Germinal center (tissue), 1 donor: Measurements from ENCODE around the gene NSD1.

Source experiments
- DNase-seq: peaks from one replicate; pipeline ENCODE4 v3.0.0; 2012; ENCODE audit warnings: mixed read lengths, low spot score

NSD1 gene

DNA sequence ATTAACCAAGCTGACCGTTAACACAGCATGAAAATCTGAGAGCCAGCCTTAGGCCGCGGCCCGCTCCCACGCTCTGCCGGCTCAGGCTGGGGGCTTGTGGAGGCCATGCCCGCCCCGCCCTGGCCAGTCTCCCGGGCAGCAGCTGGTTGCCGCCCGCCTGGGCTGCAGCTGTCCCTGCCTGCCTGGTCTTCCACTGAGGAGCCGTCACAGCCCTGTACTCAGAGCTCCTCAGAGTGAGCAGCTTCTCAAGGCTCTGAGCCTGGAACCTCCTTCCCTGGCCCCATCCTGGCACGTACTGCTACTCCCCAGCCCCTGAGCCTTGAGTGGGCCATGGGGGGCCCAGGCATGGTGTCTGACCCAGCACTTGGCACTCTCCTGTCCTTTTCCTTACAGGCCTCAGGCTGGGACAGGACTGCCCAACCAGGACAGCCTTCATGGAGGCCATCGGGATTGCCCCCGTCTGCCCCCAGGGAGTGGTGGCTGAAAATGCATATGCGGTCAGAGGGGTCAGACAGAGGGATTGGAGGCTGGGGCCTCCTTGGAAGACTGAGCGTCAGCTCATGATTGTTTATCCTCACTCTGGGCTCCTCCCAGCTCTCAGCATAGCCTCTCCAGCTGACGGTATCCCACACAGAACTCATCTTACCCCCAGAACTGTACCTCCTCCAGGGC, 35.0 kb upstream of the NSD1 start:
- DNase-seq = no peak

DNA sequence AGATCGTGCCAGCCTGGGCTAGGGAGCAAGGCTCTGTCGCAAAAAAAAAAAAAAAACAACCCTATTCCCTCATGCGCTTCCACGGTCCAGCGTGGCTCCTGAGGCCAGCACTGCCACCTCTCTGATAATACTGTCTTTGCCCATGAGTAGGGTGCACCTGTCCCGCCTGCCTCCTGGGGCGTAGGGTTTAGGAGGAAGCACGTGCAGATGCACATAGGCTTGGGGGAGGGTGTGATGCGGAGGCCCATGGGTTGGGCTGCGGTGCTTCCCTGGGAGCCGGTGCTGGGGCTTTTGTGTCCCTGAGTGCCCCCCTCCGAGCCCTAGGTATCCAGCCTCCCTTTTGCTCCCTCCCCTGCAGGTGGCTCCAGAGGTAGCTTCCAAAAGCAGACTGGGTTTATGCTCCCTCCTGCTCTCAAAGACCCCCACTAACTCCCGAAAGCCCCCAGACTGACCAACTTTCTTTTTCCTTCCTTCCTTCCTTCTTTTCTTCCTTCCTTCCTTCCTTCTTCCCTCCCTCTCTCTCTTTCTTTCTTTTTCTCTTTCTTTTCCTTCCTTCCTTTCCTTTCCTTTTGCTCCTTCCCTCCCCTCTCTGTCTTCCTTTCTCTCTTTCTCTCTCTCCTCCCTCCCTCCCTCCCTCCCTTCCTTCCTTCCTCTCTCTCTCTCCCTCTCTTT, 34.0 kb upstream of the NSD1 start:
- no peak for DNase-seq

DNA sequence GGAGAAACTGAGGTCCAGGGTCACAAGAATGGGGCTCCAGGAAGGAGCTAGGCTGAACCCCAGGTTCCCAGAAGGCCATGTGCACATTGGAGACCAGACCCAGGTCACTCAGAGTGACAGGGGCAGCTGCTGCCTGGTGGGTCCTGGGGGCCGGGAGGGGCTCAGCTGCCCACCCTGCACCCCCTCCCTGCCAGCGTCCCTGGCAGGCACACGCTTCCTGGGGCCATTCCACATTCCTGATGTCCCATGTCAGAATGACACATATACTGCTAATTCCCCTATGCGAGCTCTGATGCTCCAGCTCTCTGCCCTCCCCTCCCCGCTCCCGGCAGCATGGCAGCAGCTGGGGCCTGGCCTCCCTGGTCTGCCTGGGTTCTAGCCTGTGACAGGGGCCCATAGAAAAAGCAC, 32.9 kb upstream of the NSD1 start:
- DNase-seq = no peak

DNA sequence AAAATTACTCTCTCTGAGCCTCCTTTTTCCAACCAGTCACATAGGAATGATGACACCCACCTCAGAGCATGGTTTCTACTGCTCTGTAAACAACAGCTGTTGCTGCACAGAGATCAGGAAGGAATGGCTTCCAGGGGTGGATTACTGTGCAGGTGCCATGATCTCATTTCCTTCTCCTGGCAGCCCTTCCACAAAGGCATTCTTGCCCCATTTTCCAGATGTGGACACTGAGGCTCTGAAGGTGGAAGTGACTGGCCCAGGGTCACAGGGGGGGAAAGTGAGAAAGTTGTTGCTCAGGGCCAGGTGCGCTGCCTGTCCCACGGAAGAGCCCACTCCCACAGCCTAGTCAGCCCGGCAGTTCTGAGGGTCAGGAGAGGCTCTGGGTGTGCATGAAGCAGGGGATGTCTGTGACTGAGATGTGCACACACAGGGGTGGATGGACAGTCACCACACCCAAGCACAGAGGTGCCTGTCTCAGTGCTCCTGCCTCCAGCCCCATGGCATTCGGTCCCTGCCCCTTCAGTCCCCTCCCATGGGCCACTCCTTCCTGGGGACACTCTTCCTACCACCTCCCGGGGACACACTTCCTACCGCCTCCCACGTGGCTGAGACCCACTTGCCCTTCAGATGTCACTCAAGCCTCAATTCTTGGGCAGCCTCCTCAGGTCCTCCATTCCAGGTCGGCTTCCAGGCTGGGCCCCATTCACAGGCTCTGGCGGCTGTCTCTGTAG, 29.9 kb upstream of the NSD1 start:
- DNase-seq = no peak

DNA sequence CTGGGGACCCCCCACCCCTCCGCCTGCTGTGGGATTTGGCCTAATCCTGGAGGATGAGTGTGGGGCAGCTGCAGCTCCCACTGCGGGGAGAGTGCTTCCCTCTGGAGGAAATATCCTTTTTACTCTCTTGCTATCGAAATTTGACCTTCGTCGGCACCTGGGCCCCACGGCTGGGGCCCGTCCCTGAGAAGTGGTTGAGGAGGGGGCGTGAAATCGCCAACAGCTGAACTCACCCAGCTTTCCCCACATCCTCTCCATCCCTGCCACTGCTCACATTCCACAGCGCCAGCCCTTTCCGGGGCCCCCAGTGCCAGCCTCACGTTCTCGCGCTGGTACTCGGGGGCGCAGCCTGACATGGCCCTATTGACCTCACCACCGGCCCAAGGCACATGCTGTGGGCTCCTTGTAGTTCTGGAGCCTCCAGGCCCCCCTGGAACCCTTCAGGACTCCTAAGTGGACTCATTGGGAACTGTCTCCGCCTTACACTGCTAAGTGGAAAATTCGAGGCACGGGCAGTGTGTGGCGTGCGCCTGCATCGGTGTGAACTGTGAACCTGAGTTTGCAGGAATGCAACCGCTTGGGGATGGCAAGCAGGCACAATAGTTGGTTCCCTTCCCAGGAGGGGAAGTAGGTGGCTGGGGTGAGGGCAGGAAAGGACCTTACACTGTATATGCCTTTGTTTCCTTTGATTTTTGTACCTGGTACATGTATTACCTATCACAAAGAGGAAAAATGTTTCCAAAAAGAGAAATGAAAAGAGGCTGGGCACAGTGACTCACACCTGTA, 27.7 kb upstream of the NSD1 start:
- no peak for DNase-seq

DNA sequence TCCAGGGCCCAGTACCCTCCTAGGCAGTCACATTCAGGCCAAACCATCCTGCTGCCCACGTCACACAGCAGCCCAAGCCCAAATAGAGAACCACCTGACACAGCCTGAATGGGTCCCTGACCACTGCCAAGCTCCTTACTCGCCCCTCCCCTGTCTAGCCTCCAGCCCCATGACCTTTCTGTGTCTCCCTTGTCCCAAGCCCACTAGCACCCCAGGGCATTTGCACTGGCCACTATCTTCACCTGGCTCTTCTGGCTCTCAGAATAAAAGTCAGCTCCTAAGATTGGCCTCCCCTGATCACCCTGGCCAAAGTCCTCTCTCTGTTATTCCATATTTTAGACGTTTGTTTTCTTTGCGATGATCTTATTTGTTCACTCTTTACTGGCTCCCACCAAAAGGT, 26.4 kb upstream of the NSD1 start:
- no peak for DNase-seq

DNA sequence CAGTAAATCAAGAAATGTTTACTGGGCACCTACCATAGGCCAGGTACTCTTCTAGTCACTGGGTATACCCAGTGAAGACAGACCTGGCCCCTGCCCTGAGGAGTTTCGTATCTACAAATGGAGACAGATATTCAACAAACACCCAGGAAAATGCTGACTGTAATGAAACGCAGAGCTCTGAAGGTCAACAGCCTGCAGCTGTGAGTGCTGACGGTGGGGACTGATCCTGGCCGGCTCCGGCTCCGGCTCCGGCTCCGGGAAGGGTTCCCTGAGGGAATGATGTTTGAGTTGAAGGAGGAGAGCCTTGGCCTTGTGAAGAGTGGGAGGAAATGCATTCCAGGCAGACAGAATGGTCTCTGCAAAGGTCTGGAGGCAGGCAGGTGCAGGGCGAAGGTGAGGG, 23.8 kb upstream of the NSD1 start:
- no peak for DNase-seq

DNA sequence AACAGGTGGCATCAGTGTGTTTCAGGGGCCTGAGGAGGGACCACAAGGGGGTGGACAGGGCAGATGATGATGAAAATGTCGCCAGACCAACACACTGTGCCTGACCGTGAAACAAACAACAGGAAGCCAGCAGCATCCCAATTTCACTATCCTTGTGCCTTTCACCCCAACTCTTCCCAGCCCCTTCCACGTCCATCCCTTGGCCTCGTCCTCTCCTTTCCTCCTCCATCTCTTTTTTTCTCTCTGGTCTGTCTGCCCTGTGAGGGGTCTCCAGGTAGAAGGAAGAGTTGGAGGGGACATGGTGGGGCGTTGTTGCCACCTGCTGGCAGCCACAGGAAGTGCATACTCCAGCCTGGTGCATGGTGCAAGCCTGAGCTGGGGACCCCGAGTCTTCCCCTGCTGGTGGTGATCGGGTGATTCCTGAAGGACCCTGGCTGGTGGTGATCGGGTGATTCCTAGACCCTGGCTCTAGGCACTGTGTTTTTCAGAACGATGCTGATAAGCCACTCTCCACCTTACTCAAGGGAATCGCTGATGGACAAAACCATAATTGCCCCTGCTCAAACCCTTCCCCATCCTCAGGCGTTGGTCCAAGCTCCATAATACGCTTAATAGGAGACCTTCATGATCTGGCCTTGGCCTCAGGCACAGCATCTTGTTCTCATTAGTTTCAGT, 21.7 kb upstream of the NSD1 start:
- peak; percentile 83 for DNase-seq

DNA sequence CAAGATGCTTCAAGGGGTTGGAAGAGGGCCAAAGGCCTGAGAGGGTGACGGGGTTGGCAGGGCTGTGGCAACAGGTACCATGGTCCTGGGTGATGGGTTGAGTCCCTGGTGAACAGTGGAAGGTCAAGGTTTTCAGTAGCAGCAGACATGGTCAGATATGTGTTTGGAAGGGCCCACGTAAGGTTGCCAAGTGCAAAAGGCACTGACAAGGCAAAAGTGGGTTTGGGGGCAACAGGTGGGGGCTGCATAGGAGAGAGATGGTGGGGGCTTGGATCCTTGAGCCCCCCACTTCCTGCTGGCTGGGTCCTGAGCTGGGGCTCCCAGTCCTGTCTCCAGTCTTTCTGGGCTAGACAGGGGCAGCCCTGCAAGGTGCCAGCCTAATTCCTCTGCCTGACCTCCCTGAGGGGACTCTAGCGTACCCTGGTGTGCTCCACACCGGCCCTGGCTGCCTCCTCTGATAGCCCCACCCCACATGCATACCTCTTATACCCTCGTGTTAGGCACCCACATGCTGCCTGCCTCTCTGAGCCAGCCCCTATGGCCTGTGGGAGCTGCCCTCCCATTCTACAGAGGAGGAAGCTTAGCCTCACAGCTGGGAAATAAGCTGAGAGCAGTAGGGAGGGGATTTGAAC, 20.9 kb upstream of the NSD1 start:
- no peak for DNase-seq

DNA sequence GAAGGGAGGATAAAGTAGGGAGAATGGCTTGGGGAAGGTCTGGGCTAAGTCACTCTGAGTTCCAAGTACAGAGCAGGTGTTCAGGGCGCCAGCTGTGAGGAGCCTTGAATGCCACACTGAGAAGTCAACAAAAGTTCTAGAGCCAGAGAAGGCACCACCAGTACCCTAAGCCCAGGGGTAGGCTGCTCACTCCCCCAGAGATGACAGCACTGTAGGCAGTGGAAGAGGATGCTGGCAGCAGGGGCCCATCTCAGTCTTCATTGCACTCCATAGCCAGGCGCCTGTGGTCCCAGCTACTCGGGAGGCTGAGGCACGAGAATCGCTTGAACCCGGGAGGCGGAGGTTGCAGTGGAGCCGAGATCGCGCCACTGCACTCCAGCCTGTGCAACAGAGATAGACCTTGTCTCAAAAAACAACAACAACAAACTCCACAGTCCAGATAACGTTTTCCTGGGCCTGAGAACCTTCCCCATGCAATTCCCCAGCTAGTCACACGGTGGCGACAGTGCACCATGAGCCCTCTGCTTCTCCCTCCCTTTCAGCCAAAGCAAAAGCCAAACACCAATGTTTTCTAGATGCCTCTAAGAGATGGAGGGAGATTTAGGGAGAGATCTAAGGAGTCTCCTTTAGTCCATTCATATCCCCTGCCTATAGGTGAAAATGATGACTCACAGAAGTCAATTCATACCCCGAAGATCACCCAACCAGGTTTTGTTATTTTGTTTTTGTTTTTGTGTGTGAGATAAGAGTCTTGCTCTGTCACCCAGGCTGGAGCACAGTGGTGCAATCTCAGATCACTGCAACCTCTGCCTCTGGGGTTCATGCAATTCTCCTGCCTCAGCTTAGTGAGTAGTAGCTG, 19.8 kb upstream of the NSD1 start:
- peak; percentile 89 for DNase-seq

DNA sequence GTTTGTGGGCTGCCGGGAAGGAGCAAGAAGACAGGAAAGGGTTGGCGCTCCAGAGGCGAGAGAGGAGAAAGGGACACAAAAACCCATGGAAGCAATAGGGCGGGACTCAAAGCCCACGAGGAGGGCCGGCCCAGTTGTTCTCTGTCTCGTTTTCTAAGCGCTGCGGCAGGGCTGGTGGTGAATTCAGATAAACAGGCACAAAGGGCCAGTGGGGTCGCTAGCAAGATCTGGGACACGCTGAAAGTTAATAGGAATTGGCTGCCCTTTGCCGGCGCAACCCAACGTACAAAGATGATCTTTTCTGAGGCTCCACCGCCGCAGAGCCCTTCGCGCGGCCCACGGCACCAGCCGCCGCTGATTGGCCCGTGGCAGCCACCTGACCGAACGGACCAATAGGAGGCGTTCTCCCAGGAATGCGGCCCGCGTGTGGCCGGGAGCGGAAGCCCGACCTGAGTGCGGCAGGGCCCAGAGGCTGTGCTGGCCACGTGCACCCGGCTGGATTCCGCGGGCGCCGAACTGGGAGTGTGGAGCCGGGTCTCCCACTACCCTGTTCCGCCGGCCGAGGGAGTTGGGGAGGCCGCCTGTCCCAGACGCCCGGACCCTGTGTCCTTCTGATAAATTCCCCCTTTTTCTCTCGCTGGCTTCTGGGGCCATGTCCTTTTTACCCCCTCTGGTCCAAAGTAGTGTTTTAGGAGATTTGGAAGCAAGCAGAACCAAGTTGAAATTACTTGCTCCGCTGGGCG, 16.8 kb upstream of the NSD1 start:
- DNase-seq = peak; percentile 96

DNA sequence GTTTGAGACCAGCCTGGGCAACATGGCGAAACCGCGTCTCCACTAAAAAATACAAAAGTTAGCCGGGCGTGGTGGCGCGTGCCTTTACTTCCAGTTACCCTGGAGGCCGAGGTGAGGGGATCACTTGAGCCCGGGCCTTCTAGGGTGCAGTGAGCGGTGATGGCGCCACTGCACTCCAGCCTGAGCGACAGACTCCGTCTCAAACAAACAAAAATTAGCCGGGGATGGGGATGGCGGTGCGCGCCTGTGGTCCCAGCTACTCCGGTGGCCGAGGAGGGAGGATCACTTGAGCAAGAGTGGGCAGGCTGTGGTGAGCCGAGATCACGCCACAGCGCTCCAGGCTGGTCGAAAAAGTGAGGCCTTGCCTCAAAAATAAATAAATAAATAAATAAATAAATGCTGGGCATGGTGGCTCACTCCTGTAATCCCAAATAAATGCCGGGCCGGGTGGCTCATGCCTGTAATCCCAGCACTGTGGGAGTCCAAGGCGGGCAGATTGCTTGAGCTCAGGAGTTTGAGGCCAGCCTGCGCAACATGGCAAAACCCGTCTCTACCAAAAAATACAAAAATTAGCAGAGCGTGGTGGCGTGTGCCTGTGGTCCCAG, 16.0 kb upstream of the NSD1 start:
- DNase-seq = no peak

DNA sequence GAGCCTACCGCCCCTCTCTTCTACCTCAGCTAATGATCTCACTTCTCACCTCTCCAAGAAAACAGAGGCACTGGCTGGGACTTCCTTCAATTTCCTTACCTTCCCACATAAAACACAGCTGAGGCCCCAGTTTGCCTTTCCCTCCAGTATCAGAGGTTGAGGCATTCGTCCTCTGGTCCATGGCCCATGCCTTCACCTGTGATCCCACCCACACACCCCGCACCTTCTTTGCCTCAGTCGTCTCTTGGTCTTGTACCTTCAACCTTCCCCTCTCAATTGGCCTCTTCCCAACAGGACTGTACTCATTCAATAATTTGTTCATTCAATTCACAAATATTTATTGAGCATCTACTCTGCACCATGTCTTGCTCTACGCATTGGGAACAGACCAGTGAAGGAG, 11.0 kb upstream of the NSD1 start:
- no peak for DNase-seq

DNA sequence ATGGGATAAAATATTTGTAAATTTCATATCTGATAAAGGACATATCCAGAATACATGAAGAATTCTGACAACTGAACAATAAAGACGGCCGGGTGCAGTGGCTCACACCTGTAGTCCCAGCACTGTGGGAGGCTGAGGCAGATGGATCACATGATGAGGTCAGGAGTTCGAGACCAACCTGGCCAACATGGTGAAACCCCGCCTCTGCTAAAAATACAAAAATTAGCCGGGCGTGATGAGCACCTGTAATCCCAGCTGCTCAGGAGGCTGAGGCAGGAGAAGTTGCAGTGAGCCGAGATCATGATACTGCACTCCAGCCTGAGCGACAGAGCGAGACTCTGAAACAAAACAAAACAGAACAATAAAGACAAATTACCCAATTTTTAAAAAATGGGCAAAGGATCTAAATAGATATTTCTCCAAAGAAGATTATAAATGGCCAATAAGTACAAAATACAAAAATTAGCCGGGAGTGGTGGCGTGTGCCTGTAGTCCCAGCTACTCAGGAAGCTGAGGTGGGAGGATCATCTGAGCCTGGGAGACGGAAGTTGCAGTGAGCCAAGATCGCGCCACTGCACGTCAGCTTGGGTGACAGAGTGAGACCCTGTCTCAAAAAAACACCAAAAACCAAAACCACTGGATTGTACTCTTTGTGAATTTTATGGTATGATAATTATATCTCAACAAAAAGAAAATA, 9.6 kb upstream of the NSD1 start:
- DNase-seq = no peak

DNA sequence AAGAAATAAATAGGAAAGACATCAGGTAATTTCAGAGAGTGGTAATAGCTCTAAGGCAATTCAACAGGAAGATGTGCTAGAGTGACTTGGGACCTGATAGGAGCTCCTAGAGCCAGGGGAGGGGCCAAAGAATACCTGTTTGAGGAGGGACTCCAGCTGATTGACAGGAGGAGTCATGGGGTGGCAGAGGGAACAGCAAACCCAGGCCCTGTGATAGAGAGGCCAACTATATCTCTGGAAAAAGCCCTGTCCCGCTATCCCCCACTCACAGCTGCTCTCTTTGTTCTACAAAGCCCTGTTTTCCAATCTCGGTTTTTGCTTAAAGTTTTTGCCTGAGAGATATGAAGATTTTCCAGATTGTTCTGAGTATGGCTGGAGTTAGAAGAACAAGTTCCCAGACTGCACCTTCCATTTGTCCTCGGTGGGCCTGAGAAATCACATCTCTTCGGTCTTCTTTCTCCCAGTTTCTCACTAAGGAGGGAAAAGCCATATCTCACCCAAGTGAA, 9.0 kb upstream of the NSD1 start:
- peak; percentile 74 for DNase-seq

DNA sequence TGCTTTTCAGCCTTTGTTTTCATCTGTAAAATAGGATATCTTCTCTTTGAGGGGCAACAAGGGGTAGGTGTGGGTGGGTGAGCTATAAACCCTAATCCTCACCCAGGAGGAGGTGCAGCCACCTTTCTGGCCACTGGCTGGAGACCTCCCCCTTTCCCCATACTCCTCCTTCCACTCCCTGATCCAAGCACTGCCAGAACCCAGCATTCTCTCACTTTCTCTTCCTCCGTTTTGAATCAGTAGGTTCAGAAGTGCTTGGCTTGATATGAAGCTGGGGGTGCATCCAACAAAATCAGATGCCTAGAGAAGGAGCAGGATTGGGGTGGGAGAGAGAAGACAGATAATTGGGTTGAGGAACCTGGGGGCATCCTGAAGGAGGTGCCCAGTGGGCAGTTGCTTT, 6.8 kb upstream of the NSD1 start:
- DNase-seq = no peak

DNA sequence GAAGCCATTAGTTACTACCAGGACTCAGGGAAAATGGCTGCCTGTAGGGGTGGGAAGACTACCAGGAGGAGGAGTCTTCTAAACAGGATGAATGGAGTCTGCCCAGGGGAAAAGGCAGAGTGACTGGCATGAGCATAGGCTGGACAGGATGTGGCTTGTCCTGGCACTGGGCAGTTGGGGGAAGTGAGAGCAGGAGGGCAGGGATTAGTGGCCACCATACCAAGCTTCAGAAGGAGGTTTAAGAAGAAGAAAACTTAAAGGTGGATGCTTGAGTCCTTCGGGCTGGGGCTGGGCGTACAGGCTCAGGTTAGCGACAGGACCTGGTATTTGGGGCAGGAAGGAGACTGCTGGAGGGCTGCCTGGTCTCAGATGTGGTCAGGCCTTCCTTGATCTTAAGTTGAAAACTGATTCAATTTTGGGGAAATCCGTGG, 5.0 kb upstream of the NSD1 start:
- no peak for DNase-seq

DNA sequence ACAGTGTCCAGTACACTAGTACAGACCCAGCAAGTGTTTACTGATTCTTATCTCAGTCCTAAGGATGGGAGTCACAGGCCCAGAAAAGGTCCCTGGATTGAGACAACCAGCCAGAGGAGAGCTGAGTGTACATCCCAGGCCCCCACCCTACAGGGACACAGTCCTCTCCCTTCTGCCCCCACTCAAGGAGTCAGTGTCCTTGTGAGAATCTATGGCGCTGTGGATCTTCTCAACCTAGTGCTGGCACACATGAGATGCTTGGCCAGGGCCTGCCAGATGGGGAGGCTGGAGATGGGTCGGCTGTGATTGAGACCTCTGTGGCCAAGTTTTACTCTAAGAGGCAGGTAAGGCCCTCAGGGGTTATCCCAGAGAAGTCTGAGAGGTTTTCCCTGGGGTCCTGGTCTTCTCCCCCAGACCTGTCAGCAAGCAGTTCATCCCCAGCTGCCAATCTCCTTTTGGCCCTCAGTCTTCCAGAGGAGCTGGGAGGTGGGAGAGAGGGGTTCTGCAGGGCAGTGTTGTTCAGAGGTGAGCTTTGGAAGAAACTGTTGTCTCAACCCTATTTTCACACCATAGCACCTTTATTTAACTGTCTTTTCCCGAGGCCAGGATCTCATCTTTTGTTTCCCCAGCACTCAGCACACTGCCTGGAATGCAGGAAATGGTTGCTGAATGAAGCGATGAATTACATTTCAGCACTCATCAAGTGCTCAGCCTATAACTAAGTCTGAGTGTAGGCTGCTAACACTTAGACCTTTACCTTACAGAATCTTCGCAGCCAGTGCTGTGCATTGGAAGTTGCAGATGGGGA, 3.2 kb upstream of the NSD1 start:
- no peak for DNase-seq
